HepG2 (cell line): Measurements from ENCODE around the gene EPB41L2. TPM values are rescaled to one million over a fixed set of nuclear protein-coding genes. Genes with fewer than 3 reads are reported as not detected.
A peak's percentile ranks its signal among the peaks of the same experiment; 100 is the strongest.

Experiments
- ARID4A ChIP-seq: sonication (generic); formaldehyde crosslinking; IDR thresholded peaks from 2 replicates; pipeline ENCODE4 v1.5.0; 2020; ENCODE audit warnings: mild to moderate bottlenecking, missing genetic modification reagents, borderline replicate concordance
- CCDC6 ChIP-seq: sonication (generic); formaldehyde crosslinking; IDR thresholded peaks from 2 replicates; pipeline ENCODE4 v1.8.1; 2022; ENCODE audit warnings: mild to moderate bottlenecking, missing genetic modification reagents, moderate library complexity
- DNMT3B ChIP-seq: conservative IDR thresholded peaks from 2 replicates; pipeline ENCODE4 v1.6.1; 2016; ENCODE audit warnings: missing biosample characterization, control low read depth
- EHMT2 ChIP-seq: fragments of 200-600 bp; sonication (generic); IDR thresholded peaks from 2 replicates; pipeline ENCODE4 v1.7.0; 2017; ENCODE audit warnings: antibody characterized with exemption, low read depth, low read length, borderline replicate concordance
- GPN1 ChIP-seq: sonication (generic); formaldehyde crosslinking; IDR thresholded peaks from 2 replicates; pipeline ENCODE4 v1.5.1; 2020; ENCODE audit warnings: missing genetic modification reagents, borderline replicate concordance
- HCFC1 ChIP-seq: fragments of 150-350 bp; IDR thresholded peaks from 2 replicates; pipeline ENCODE4 v1.6.1; 2014; ENCODE audit warnings: low read depth, low read length
- HIVEP1 ChIP-seq: sonication (generic); formaldehyde crosslinking; IDR thresholded peaks from 2 replicates; pipeline ENCODE4 v1.4.0; 2020; ENCODE audit warnings: mild to moderate bottlenecking, missing genetic modification reagents
- HNRNPLL ChIP-seq: fragments of 200-400 bp; formaldehyde crosslinking; IDR thresholded peaks from 2 replicates; pipeline ENCODE4 v1.6.1; 2017; ENCODE audit warnings: mild to moderate bottlenecking, low read depth, low read length; ENCODE audit not compliant: poor library complexity, severe bottlenecking
- IKZF1 ChIP-seq: fragments of 450-650 bp; IDR thresholded peaks from 2 replicates; pipeline ENCODE4 v1.7.1; 2016
- PRMT3 ChIP-seq: sonication (generic); formaldehyde crosslinking; IDR thresholded peaks from 2 replicates; pipeline ENCODE4 v1.8.1; 2022; ENCODE audit warnings: low read depth, mild to moderate bottlenecking, moderate library complexity, missing genetic modification reagents, borderline replicate concordance
- RNF2 ChIP-seq: fragments of 450-650 bp; conservative IDR thresholded peaks from 2 replicates; pipeline ENCODE4 v1.6.1; 2016; ENCODE audit warnings: low read depth
- SIX4 ChIP-seq: sonication (generic); formaldehyde crosslinking; IDR thresholded peaks from 2 replicates; pipeline ENCODE4 v1.4.0; 2020; ENCODE audit warnings: missing genetic modification reagents
- SP4 ChIP-seq: sonication (generic); formaldehyde crosslinking; IDR thresholded peaks from 2 replicates; pipeline ENCODE4 v1.8.1; 2023; ENCODE audit warnings: mild to moderate bottlenecking, missing genetic modification reagents
- SRF ChIP-seq: IDR thresholded peaks from 2 replicates; pipeline ENCODE4 v1.6.1; 2011; ENCODE audit warnings: mild to moderate bottlenecking, low read depth, low read length, moderate library complexity
- ZFP90 ChIP-seq: sonication (generic); formaldehyde crosslinking; IDR thresholded peaks from 2 replicates; pipeline ENCODE4 v1.8.0; 2022; ENCODE audit warnings: missing genetic modification reagents, mild to moderate bottlenecking, inconsistent platforms, borderline replicate concordance
- ZNF382 ChIP-seq: sonication (generic); formaldehyde crosslinking; IDR thresholded peaks from 2 replicates; pipeline ENCODE4 v1.5.0; 2020; ENCODE audit warnings: missing genetic modification reagents, mild to moderate bottlenecking, borderline replicate concordance
- ZNF652 ChIP-seq: IDR thresholded peaks from 2 replicates; pipeline ENCODE4 v1.6.1; 2016; ENCODE audit warnings: low read depth, borderline replicate concordance
- ZNF660 ChIP-seq: sonication (generic); formaldehyde crosslinking; IDR thresholded peaks from 2 replicates; pipeline ENCODE4 v1.5.1; 2020; ENCODE audit warnings: mild to moderate bottlenecking, low read depth, missing genetic modification reagents, borderline replicate concordance
- ZNF768 ChIP-seq: sonication (generic); formaldehyde crosslinking; IDR thresholded peaks from 2 replicates; pipeline ENCODE4 v1.4.0; 2020; ENCODE audit warnings: missing genetic modification reagents
- ZNF792 ChIP-seq: IDR thresholded peaks from 2 replicates; pipeline ENCODE4 v1.6.1; 2016
- ZNF816 ChIP-seq: sonication (generic); formaldehyde crosslinking; IDR thresholded peaks from 2 replicates; pipeline ENCODE4 v1.8.0; 2022; ENCODE audit warnings: missing genetic modification reagents, mild to moderate bottlenecking, borderline replicate concordance
- polyA plus RNA-seq, 8 experiments: library from polyadenylated mRNA; depleted of rRNA in 3 of 8; stranded (reverse) in 7 of 8; unstranded in 1 of 8; fragments of >200 nt; fragmentation: Illumina TruSeq in 4 of 8; extraction: Trizol in 4 of 8; gene quantifications; 2 replicates each; pipeline versions ENCODE4 v1.2.1 to v1.2.3, GENCODE V29; 2011 to 2016; ENCODE audit warnings: low read depth in 4 of 8, missing spikeins in 1 of 8, mixed read lengths in 1 of 8; ENCODE audit not compliant: insufficient read depth in 1 of 8
- total RNA-seq, 5 experiments: library from RNA; depleted of rRNA; stranded (reverse); fragments of >200 nt; fragmentation: Illumina TruSeq; extraction: Trizol; gene quantifications; 2 replicates each; pipeline ENCODE4 v1.2.3, GENCODE V29; 2016; ENCODE audit warnings: low read depth in 1 of 5
- TF ChIP-seq, protein P1 (sequence below): IDR thresholded peaks from 2 replicates; pipeline ENCODE4 v1.6.1; 2016; ENCODE audit warnings: low read depth, borderline replicate concordance
- TF ChIP-seq, protein P2 (sequence below): sonication (generic); formaldehyde crosslinking; IDR thresholded peaks from 2 replicates; pipeline ENCODE4 v1.5.1; 2020; ENCODE audit warnings: mild to moderate bottlenecking, missing genetic modification reagents, borderline replicate concordance
- TF ChIP-seq, protein P3 (sequence below): sonication (generic); formaldehyde crosslinking; IDR thresholded peaks from 2 replicates; pipeline ENCODE4 v1.4.0; 2020; ENCODE audit warnings: mild to moderate bottlenecking, missing genetic modification reagents

Gene EPB41L2
- total and polyA plus RNA-seq, 2 of the 13 experiments (the other 11 are each of a cell fraction or from before 2014, with no cell fraction given), result 41.7 to 56.4 TPM

DNA sequence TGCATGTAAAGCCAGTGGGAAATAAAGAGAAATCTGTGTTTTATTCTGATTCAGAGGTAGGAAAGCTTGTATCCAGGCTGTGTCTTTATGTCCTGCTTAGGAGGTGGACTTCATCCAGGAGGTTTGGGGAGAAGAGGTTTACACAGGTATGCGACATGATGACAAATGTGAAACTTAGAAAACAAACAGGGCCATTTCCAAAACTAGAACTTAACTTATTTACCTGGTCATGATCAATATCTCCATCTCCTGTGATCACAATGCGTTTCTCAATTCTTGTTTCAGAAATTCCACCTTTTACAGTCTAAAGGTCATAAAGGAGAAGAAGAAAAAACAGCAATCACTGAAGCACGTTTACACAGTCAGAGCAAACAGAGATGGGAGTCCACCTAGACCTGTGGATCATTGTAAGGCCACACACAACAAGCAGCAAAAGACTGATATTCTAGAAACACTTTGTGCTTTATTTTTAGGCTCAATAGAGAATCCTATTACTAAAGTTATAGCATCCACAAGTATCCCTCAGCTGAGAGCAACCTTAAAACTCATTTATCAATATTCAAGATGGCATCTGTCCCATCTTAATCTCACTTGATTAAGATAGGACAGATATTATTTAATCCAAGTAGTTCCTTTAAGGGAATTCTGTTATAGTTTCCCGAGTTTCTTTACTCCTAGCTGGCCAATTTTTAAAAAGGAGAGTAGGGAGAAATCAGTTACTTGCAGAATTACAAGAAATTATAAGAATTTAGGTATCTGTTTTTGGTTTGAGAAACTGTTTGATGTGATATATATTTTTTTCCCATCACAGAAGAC lies 199.4 kb downstream of the EPB41L2 start (continued):
- TF ChIP-seq ARID4A (CRISPR knock-in tag) (peak; percentile 60; the same call in 1 of the 2 replicates), IKZF1 (no peak), RNF2 (no peak), ZNF382 (CRISPR knock-in tag) (no peak), HCFC1 (no peak), ZNF792 (peak; percentile 93), ZNF660 (no peak), GPN1 (CRISPR knock-in tag) (no peak), EHMT2 (peak; percentile 60; the same call in 1 of the 2 replicates), HNRNPLL (no peak), DNMT3B (CRISPR knock-in tag) (peak; percentile 88; the same call in 1 of the 2 replicates), CCDC6 (CRISPR knock-in tag) (peak; percentile 76), PRMT3 (0 out of 2 replicates have a peak, but pooled peaks have one; percentile 68), SIX4 (peak; percentile 87), ZFP90 (CRISPR knock-in tag) (peak; percentile 78; the same call in 1 of the 2 replicates), ZNF768 (CRISPR knock-in tag) (no peak), ZNF816 (peak; percentile 94; the same call in 1 of the 2 replicates), SP4 (CRISPR knock-in tag) (no peak), SRF (0 out of 2 replicates have a peak, but pooled peaks have one; percentile 15), ZNF652 (peak; percentile 72; the same call in 1 of the 2 replicates), HIVEP1 (CRISPR knock-in tag) (no peak)
- TF ChIP-seq, protein P1, sequence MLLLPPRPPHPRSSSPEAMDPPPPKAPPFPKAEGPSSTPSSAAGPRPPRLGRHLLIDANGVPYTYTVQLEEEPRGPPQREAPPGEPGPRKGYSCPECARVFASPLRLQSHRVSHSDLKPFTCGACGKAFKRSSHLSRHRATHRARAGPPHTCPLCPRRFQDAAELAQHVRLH (CRISPR knock-in tag), result no peak
- TF ChIP-seq, protein P2, sequence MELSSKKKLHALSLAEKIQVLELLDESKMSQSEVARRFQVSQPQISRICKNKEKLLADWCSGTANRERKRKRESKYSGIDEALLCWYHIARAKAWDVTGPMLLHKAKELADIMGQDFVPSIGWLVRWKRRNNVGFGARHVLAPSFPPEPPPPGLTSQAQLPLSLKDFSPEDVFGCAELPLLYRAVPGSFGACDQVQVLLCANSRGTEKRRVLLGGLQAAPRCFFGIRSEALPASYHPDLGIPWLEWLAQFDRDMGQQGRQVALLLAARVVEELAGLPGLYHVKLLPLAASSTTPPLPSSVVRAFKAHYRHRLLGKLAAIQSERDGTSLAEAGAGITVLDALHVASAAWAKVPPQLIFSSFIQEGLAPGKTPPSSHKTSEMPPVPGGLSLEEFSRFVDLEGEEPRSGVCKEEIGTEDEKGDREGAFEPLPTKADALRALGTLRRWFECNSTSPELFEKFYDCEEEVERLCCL (CRISPR knock-in tag), result 0 out of 2 replicates have a peak, but pooled peaks have one; percentile 12
- TF ChIP-seq, protein P3, sequence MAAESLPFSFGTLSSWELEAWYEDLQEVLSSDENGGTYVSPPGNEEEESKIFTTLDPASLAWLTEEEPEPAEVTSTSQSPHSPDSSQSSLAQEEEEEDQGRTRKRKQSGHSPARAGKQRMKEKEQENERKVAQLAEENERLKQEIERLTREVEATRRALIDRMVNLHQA, result peak; percentile 81; the same call in 1 of the 2 replicates
